K562 (cell line): Measurements from ENCODE around the gene TMEM87A. TPM values are rescaled to one million over a fixed set of nuclear protein-coding genes. Genes with fewer than 3 reads are reported as not detected.
A peak's percentile ranks its signal among the peaks of the same experiment; 100 is the strongest.

Source experiments
- ATAC-seq: fragments of 200-7000 bp; cut with Tn5 transposase; 3 replicates; pipeline ENCODE4 v1.9.1; 2020; ENCODE audit warnings: moderate library complexity
- BruUV-seq: library from RNA; stranded (reverse); fragments of 400-500 nt; replicated peaks from 2 replicates; lab custom pipeline; 2021; lab: Mats Ljungman, UMichigan
- CTCF ChIA-PET: fragments of 300-600 bp; formaldehyde crosslinking; extraction: SDS; loops from one replicate; lab custom pipeline; 2021; ENCODE audit warnings: low intra/inter-chr PET ratio; lab: Yijun Ruan, JAX
- POLR2A ChIA-PET: fragments of 300-600, 350-650 bp; sonication (Branson Sonifier 250); formaldehyde crosslinking; extraction: SDS; loops from one replicate; lab custom pipeline; 2021; ENCODE audit warnings: antibody characterized with exemption, inconsistent platforms; lab: Yijun Ruan, JAX
- DNase-seq, 4 experiments: peaks; one replicate each; pipeline versions ENCODE4 v3.0.0 to v3.0.0-alpha.2; 2011 to 2018; ENCODE audit warnings: low spot score in 3 of 4, mixed read lengths in 3 of 4; ENCODE audit errors: extremely low read depth in 1 of 4
- FAIRE-seq: peaks from 2 replicates; lab custom pipeline; 2011; peaks lifted over from hg19 to GRCh38; lab: Jason Lieb, UNC
- H2AFZ ChIP-seq: 2 replicates; pipeline ENCODE4 v1.6.0; 2011; ENCODE audit warnings: low read depth, low read length, control low read depth, inconsistent platforms
- H3K27ac ChIP-seq: fragments of 200-600 bp; 3 replicates; pipeline ENCODE4 v1.8.0; 2011; ENCODE audit warnings: low read depth, mild to moderate bottlenecking, control low read depth, inconsistent platforms, low read length, moderate library complexity, mixed read lengths; ENCODE audit errors: extremely low read depth
- H3K27me3 ChIP-seq, 2 experiments: fragments of 300-600 bp in 1 of 2; 2 replicates in 1 of 2; 3 replicates in 1 of 2; pipeline versions ENCODE4 v1.6.0 to v1.8.0; 2011; ENCODE audit warnings: inconsistent platforms in 2 of 2, low read length in 2 of 2, mild to moderate bottlenecking in 1 of 2, mixed read lengths in 1 of 2, moderate library complexity in 1 of 2; ENCODE audit not compliant: control insufficient read depth in 2 of 2, insufficient read depth in 2 of 2
- H3K36me3 ChIP-seq: fragments of 300-600 bp; 3 replicates; pipeline ENCODE4 v1.8.0; 2011; ENCODE audit warnings: mild to moderate bottlenecking, low read length, inconsistent platforms; ENCODE audit not compliant: control insufficient read depth, insufficient read depth
- H3K4me1 ChIP-seq, 2 experiments: fragments of 200-600 bp in 1 of 2; replicated peaks in 1 of 2; 2 replicates in 1 of 2; 3 replicates in 1 of 2; pipeline versions ENCODE4 v1.5.1 to v1.8.0; 2011; ENCODE audit warnings: inconsistent platforms in 2 of 2, low read length in 2 of 2, mild to moderate bottlenecking in 1 of 2, mixed read lengths in 1 of 2, moderate library complexity in 1 of 2; ENCODE audit not compliant: control insufficient read depth in 2 of 2, insufficient read depth in 2 of 2
- H3K4me2 ChIP-seq: 2 replicates; pipeline ENCODE4 v1.6.1; 2011; ENCODE audit warnings: low read length, control low read depth, inconsistent platforms, mixed read lengths; ENCODE audit not compliant: insufficient read depth
- H3K4me3 ChIP-seq: fragments of 200-600 bp; sonication (generic), shearing (Covaris generic); 2 replicates; pipeline ENCODE4 v1.5.1; 2016; ENCODE audit warnings: control low read depth, inconsistent platforms
- H3K79me2 ChIP-seq: fragments of 200-600 bp; 3 replicates; pipeline ENCODE4 v1.8.0; 2011; ENCODE audit warnings: low read length, inconsistent platforms; ENCODE audit not compliant: control insufficient read depth, insufficient read depth
- H3K9ac ChIP-seq, 2 experiments: 2 replicates each; pipeline versions ENCODE4 v1.6.0 to v1.6.1; 2011; ENCODE audit warnings: low read depth in 2 of 2, low read length in 2 of 2, control low read depth in 1 of 2, inconsistent platforms in 1 of 2, mild to moderate bottlenecking in 1 of 2, mixed read lengths in 1 of 2; ENCODE audit not compliant: insufficient read depth in 1 of 2
- H3K9me1 ChIP-seq: one replicate; pipeline ENCODE4 v1.6.0; 2011; ENCODE audit warnings: inconsistent platforms, mild to moderate bottlenecking, low read length, moderate library complexity; ENCODE audit not compliant: control insufficient read depth, insufficient read depth
- H3K9me3 ChIP-seq: replicated peaks from 2 replicates; pipeline ENCODE4 v1.5.1; 2011; ENCODE audit warnings: low read depth, low read length, inconsistent platforms; ENCODE audit not compliant: control insufficient read depth, insufficient read depth
- H4K20me1 ChIP-seq: replicated peaks from 2 replicates; pipeline ENCODE4 v1.6.1; 2011; ENCODE audit warnings: low read length, inconsistent platforms, mixed read lengths; ENCODE audit not compliant: control insufficient read depth, insufficient read depth
- ARID2 ChIP-seq: fragments of 450-650 bp; IDR thresholded peaks from 2 replicates; pipeline ENCODE4 v1.6.1; 2017; ENCODE audit warnings: antibody characterized with exemption, mild to moderate bottlenecking
- BCOR ChIP-seq: fragments of 450-650 bp; IDR thresholded peaks from 2 replicates; pipeline ENCODE4 v1.6.1; 2016
- ETS2 ChIP-seq: IDR thresholded peaks from 2 replicates; pipeline ENCODE4 v1.6.1; 2016; ENCODE audit warnings: borderline replicate concordance, missing genetic modification characterization, mild to moderate bottlenecking, moderate library complexity, missing compliant biosample characterization; ENCODE audit not compliant: poor library complexity, severe bottlenecking
- ETV1 ChIP-seq: fragments of 450-650 bp; conservative IDR thresholded peaks from 2 replicates; pipeline ENCODE4 v1.6.1; 2016; ENCODE audit warnings: missing genetic modification characterization, control low read depth, low read depth, missing compliant biosample characterization
- FOXM1 ChIP-seq, 2 experiments: fragments of 450-650 bp in 1 of 2; sonication (generic) in 1 of 2; formaldehyde crosslinking in 1 of 2; IDR thresholded peaks; 2 replicates each; pipeline versions ENCODE4 v1.6.1 to v1.9.0; 2017 to 2022; ENCODE audit warnings: low read depth in 2 of 2, mild to moderate bottlenecking in 2 of 2, missing genetic modification reagents in 1 of 2, moderate library complexity in 1 of 2
- GATAD2A ChIP-seq: fragments of 450-650 bp; IDR thresholded peaks from 2 replicates; pipeline ENCODE4 v1.6.1; 2017
- HDAC2 ChIP-seq: fragments of 450-650 bp; IDR thresholded peaks from 2 replicates; pipeline ENCODE4 v1.6.1; 2016; ENCODE audit warnings: mild to moderate bottlenecking
- MIER1 ChIP-seq: fragments of 450-650 bp; IDR thresholded peaks from 2 replicates; pipeline ENCODE4 v1.6.1; 2016; ENCODE audit warnings: antibody characterized with exemption, mild to moderate bottlenecking, low read depth
- NCOA4 ChIP-seq: fragments of 450-650 bp; IDR thresholded peaks from 2 replicates; pipeline ENCODE4 v1.6.1; 2018; ENCODE audit warnings: mild to moderate bottlenecking; ENCODE audit not compliant: partially characterized antibody
- NCOA6 ChIP-seq: fragments of 450-650 bp; IDR thresholded peaks from 2 replicates; pipeline ENCODE4 v1.6.1; 2017; ENCODE audit warnings: mild to moderate bottlenecking
- NFATC3 ChIP-seq: fragments of 450-650 bp; IDR thresholded peaks from 2 replicates; pipeline ENCODE4 v1.6.1; 2017; ENCODE audit warnings: mild to moderate bottlenecking
- NONO ChIP-seq, 2 experiments: fragments of 200-400 bp in 1 of 2; fragments of 450-650 bp in 1 of 2; formaldehyde crosslinking in 1 of 2; IDR thresholded peaks; 2 replicates each; pipeline ENCODE4 v1.6.1; 2017; ENCODE audit warnings: low read depth in 2 of 2, mild to moderate bottlenecking in 2 of 2, moderate library complexity in 2 of 2, low read length in 1 of 2
- RBM25 ChIP-seq: fragments of 200-400 bp; formaldehyde crosslinking; IDR thresholded peaks from 2 replicates; pipeline ENCODE4 v1.6.1; 2018; ENCODE audit warnings: low read length, low read depth, moderate library complexity; ENCODE audit not compliant: severe bottlenecking
- SRSF9 ChIP-seq: fragments of 200-400 bp; formaldehyde crosslinking; IDR thresholded peaks from 2 replicates; pipeline ENCODE4 v1.6.1; 2017; ENCODE audit warnings: low read depth, low read length, borderline replicate concordance
- ZFP30 ChIP-seq: fragments of 250-450 bp; sonication (Bioruptor Pico); IDR thresholded peaks from 2 replicates; pipeline ENCODE4 v1.8.0; 2022; ENCODE audit warnings: moderate library complexity, mild to moderate bottlenecking, inconsistent platforms, borderline replicate concordance
- ZFPM2 ChIP-seq: fragments of 250-450 bp; sonication (Bioruptor Pico); IDR thresholded peaks from 2 replicates; pipeline ENCODE4 v1.5.1; 2022; ENCODE audit warnings: mild to moderate bottlenecking
- ZNF133 ChIP-seq: fragments of 250-450 bp; sonication (Bioruptor Pico); IDR thresholded peaks from 2 replicates; pipeline ENCODE4 v1.4.0; 2020; ENCODE audit warnings: mild to moderate bottlenecking
- WGBS: fragments of 100-300 bp; shearing (Covaris generic); methylation state at CpG from one replicate; pipeline ENCODE4 v1.1.6; 2016; ENCODE audit warnings: low coverage, mixed read lengths; ENCODE audit not compliant: insufficient coverage; ENCODE audit errors: missing lambda C conversion rate; 5-methylcytosine and 5-hydroxymethylcytosine counted together
- in situ Hi-C: fragments of 300-500 bp; cut with MboI; formaldehyde crosslinking; loops from 4 replicates; pipeline ENCODE4 v1.15.0; 2018; ENCODE audit warnings: inconsistent platforms, mixed read lengths
- intact Hi-C: fragments of 100-400 bp; cut with micrococcal nuclease; formaldehyde crosslinking; loops from 2 replicates; pipeline ENCODE4 v1.14.2; 2022
- polyA plus RNA-seq, 8 experiments: library from polyadenylated mRNA; depleted of rRNA in 4 of 8; stranded (reverse) in 5 of 8; unstranded in 3 of 8; fragments of >200 nt; fragmentation: Nextera tagmentation in 2 of 8; fragmentation: Illumina TruSeq in 1 of 8; extraction: Ambion mirVana in 2 of 8; extraction: Trizol in 1 of 8; gene quantifications; 2 replicates each; pipeline versions ENCODE4 v1.2.1 to v1.2.3, GENCODE V29; 2011 to 2014; ENCODE audit warnings: inconsistent platforms in 1 of 8, missing spikeins in 1 of 8
- total RNA-seq, 7 experiments: library from RNA; depleted of rRNA in 6 of 7; stranded (reverse); fragments of >200 nt in 6 of 7; fragmentation: Illumina TruSeq in 2 of 7; extraction: Trizol in 2 of 7; gene quantifications; 2 replicates each; pipeline versions ENCODE4 v1.2.1 to v1.2.3, GENCODE V29; 2011 to 2021; ENCODE audit warnings: low replicate concordance in 1 of 7
- TF ChIP-seq, protein P1 (sequence below), 2 experiments: fragments of 250-450 bp in 1 of 2; fragments of 450-650 bp in 1 of 2; sonication (Bioruptor Pico) in 1 of 2; IDR thresholded peaks; 2 replicates each; pipeline versions ENCODE4 v1.6.1 to v1.8.0; 2016 to 2021; ENCODE audit warnings: mild to moderate bottlenecking in 2 of 2, moderate library complexity in 2 of 2, missing compliant biosample characterization in 1 of 2, missing genetic modification characterization in 1 of 2

The TMEM87A gene
- total and polyA plus RNA-seq, 9 of the 15 experiments (the other 6 are each of a cell fraction or from before 2014, with no cell fraction given): 16.6 to 43.3 (median 29.6) TPM

DNA sequence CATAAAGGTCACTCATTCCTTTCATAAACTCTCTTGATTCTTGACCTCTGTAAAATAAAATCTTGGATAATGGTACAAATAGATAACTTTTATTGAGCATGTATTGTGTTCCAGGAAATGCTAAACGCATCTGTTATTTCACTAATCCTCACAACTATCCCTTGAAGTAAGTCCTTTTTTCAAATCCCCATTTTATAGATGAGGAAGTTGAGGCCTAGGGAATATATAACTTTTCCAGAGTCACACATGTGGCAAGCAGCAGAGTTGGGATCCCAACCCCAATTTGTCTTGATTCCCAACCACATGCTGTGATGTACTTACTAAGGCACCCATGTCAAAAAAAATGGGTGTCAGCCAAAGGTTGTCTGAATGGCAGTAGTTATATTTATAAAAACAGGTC is 71.4 kb downstream of the TMEM87A start:
- peaks cover 7% of the 10 kb centered on the region; the same call in 2 of the 3 replicates for H3K79me2 ChIP-seq
- DNase-seq: no peak
- no peak overlapping the region for H2AFZ ChIP-seq
- intact Hi-C loops: no loop called here
- TF ChIP-seq ZFP30 (CRISPR knock-in tag): no peak
- peak; percentile 88 for TF ChIP-seq RBM25
- TF ChIP-seq BCOR: peak; percentile 67; the same call in 1 of the 2 replicates
- no peak for TF ChIP-seq NCOA4
- TF ChIP-seq NONO (IDR thresholded peaks at IDR 0.05; ENCODE audit: low read depth in 2 of 2, low read length in 1 of 2): no peak
- TF ChIP-seq, all 486 proteins: peak for 2
- Histone ChIP-seq H4K20me1 (0 out of 2 replicates have a peak, but pooled peaks cover 3% of the 10 kb centered on the region), H3K9me1 (no peaks in the 10 kb centered on the region), H3K4me3 (no peak overlapping the region), H3K9me3 (no peaks in the 10 kb centered on the region), H3K27ac (no peak overlapping the region), H3K36me3 (peaks cover 4% of the 10 kb centered on the region; the same call in 1 of the 3 replicates), H3K9ac (no peak overlapping the region), H3K4me1 (peaks cover 0 to 3% of the 10 kb centered on the region in 2 experiments; a peak in 1 of 5 replicates), H3K27me3 (no peaks in the 10 kb centered on the region), H3K4me2 (no peak overlapping the region)
- no TSS peak for BruUV-seq
- no peak for FAIRE-seq
- WGBS: 63% methylated on average over 1 of the region's 1 CpG
- no peak for ATAC-seq
- ChIA-PET CTCF (no interaction called here), POLR2A (no interaction called here)
- in situ Hi-C loops: no loop called here

DNA sequence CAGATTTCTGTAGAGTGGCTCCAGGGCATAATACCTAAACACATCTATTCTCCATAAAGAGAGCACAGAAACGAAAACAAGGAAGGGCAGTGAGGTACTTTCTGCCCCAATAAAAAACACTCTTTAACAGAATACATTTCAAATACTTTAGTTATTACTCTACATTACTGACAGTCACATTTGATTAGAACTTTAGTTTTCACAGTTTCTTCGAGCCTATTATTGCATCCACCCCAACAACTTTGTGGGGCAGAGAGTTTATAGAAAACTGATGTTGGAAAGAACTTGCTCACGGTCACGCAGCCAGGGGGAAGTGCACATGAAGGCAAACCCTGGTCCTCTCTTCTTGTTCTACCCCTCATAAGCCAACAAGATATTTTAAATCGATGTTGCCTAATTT is 74.1 kb downstream of the TMEM87A start:
- ChIA-PET CTCF (no interaction called here), POLR2A (interaction anchor here (1.2 kb wide), 1 partner anchor 12 kb away, joined by 3 read pairs; no protein-coding TSS in a partner anchor)
- Histone ChIP-seq H4K20me1 (0 out of 2 replicates have a peak, but pooled peaks cover 3% of the 10 kb centered on the region), H3K9me3 (no peaks in the 10 kb centered on the region), H3K9ac (no peak overlapping the region), H3K79me2 (no peaks in the 10 kb centered on the region), H3K4me2 (no peak overlapping the region), H3K27me3 (no peaks in the 10 kb centered on the region), H3K4me1 (no peaks in the 10 kb centered on the region), H3K27ac (no peak overlapping the region), H3K9me1 (no peaks in the 10 kb centered on the region), H2AFZ (no peak overlapping the region), H3K36me3 (peaks cover 4% of the 10 kb centered on the region; the same call in 1 of the 3 replicates), H3K4me3 (no peak overlapping the region)
- WGBS: 44% methylated on average over 5 of the region's 5 CpGs
- FAIRE-seq (no peak), DNase-seq (no peak), ATAC-seq (no peak)
- in situ Hi-C loops: no loop called here
- intact Hi-C loops: no loop called here
- BruUV-seq: no TSS peak
- no peak for TF ChIP-seq NFATC3
- TF ChIP-seq HDAC2: no peak
- no peak for TF ChIP-seq SRSF9
- no peak for TF ChIP-seq ETS2 (tag)
- TF ChIP-seq GATAD2A: no peak
- no peak for TF ChIP-seq ZNF133 (CRISPR knock-in tag)
- no peak for TF ChIP-seq ARID2
- TF ChIP-seq FOXM1 (IDR thresholded peaks at IDR 0.05; ENCODE audit: low read depth): no peak
- TF ChIP-seq FOXM1 (CRISPR knock-in tag; IDR thresholded peaks at IDR 0.05; ENCODE audit: low read depth): no peak
- TF ChIP-seq ZFPM2 (CRISPR knock-in tag): no peak
- TF ChIP-seq NCOA6: no peak
- TF ChIP-seq, protein P1, sequence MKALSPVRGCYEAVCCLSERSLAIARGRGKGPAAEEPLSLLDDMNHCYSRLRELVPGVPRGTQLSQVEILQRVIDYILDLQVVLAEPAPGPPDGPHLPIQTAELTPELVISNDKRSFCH (CRISPR knock-in tag; IDR thresholded peaks at IDR 0.05): no peak
- TF ChIP-seq, protein P1 (tag; IDR thresholded peaks at IDR 0.05): no peak
- TF ChIP-seq ETV1: no peak
- no peak for TF ChIP-seq MIER1
